HepG2 (cell line): ENCODE measurements around the gene BABAM2. TPM values are rescaled to one million over a fixed set of nuclear protein-coding genes. Genes with fewer than 3 reads are reported as not detected.

Experiments used
- BCL6 ChIP-seq: IDR thresholded peaks from 2 replicates; pipeline ENCODE4 v1.6.1; 2016; ENCODE audit warnings: missing genetic modification reagents, missing compliant biosample characterization
- GLI4 ChIP-seq: sonication (generic); formaldehyde crosslinking; IDR thresholded peaks from 2 replicates; pipeline ENCODE4 v1.5.1; 2020; ENCODE audit warnings: missing genetic modification reagents, mild to moderate bottlenecking, moderate library complexity, borderline replicate concordance
- KDM5A ChIP-seq: fragments of 200-600 bp; sonication (generic); IDR thresholded peaks from 2 replicates; pipeline ENCODE4 v1.7.0; 2018; ENCODE audit warnings: antibody characterized with exemption, mild to moderate bottlenecking, low read length, borderline replicate concordance
- KLF15 ChIP-seq: sonication (generic); formaldehyde crosslinking; IDR thresholded peaks from 2 replicates; pipeline ENCODE4 v1.8.1; 2023; ENCODE audit warnings: borderline replicate concordance, mild to moderate bottlenecking, inconsistent platforms, missing genetic modification reagents, mixed read lengths
- KMT2B ChIP-seq: IDR thresholded peaks from 2 replicates; pipeline ENCODE4 v1.6.1; 2016; ENCODE audit warnings: missing genetic modification reagents, missing compliant biosample characterization
- MAX ChIP-seq: IDR thresholded peaks from 2 replicates; pipeline ENCODE4 v1.6.1; 2012; ENCODE audit warnings: inconsistent platforms
- MYPOP ChIP-seq: sonication (generic); formaldehyde crosslinking; IDR thresholded peaks from 2 replicates; pipeline ENCODE4 v1.8.1; 2023; ENCODE audit warnings: mild to moderate bottlenecking, moderate library complexity, missing genetic modification reagents
- NFYB ChIP-seq: sonication (generic); formaldehyde crosslinking; IDR thresholded peaks from 2 replicates; pipeline ENCODE4 v1.4.0; 2020; ENCODE audit warnings: missing genetic modification reagents
- TBX3 ChIP-seq: fragments of 450-650 bp; IDR thresholded peaks from 2 replicates; pipeline ENCODE4 v1.6.1; 2017; ENCODE audit warnings: antibody characterized with exemption, mild to moderate bottlenecking, inconsistent platforms, borderline replicate concordance
- ZMYM3 ChIP-seq: sonication (generic); formaldehyde crosslinking; IDR thresholded peaks from 2 replicates; pipeline ENCODE4 v1.5.1; 2020; ENCODE audit warnings: mild to moderate bottlenecking, missing genetic modification reagents
- ZNF143 ChIP-seq: sonication (generic); formaldehyde crosslinking; IDR thresholded peaks from 2 replicates; pipeline ENCODE4 v1.4.0; 2020; ENCODE audit warnings: missing genetic modification reagents
- ZNF230 ChIP-seq: sonication (generic); formaldehyde crosslinking; IDR thresholded peaks from 2 replicates; pipeline ENCODE4 v1.4.0; 2020; ENCODE audit warnings: mild to moderate bottlenecking, missing genetic modification reagents
- ZNF501 ChIP-seq: sonication (generic); formaldehyde crosslinking; IDR thresholded peaks from 2 replicates; pipeline ENCODE4 v1.5.1; 2020; ENCODE audit warnings: mild to moderate bottlenecking, moderate library complexity, missing genetic modification reagents
- ZNF713 ChIP-seq: sonication (generic); formaldehyde crosslinking; IDR thresholded peaks from 2 replicates; pipeline ENCODE4 v1.4.0; 2020; ENCODE audit warnings: mild to moderate bottlenecking, missing genetic modification reagents
- polyA plus RNA-seq, 8 experiments: library from polyadenylated mRNA; depleted of rRNA in 3 of 8; stranded (reverse) in 7 of 8; unstranded in 1 of 8; fragments of >200 nt; fragmentation: Illumina TruSeq in 4 of 8; extraction: Trizol in 4 of 8; gene quantifications; 2 replicates each; pipeline versions ENCODE4 v1.2.1 to v1.2.3, GENCODE V29; 2011 to 2016; ENCODE audit warnings: low read depth in 4 of 8, missing spikeins in 1 of 8, mixed read lengths in 1 of 8; ENCODE audit not compliant: insufficient read depth in 1 of 8
- total RNA-seq, 5 experiments: library from RNA; depleted of rRNA; stranded (reverse); fragments of >200 nt; fragmentation: Illumina TruSeq; extraction: Trizol; gene quantifications; 2 replicates each; pipeline ENCODE4 v1.2.3, GENCODE V29; 2016; ENCODE audit warnings: low read depth in 1 of 5
- TF ChIP-seq, protein P1 (sequence below): sonication (generic); formaldehyde crosslinking; IDR thresholded peaks from 2 replicates; pipeline ENCODE4 v1.4.0; 2020; ENCODE audit warnings: missing genetic modification reagents, low read depth, mild to moderate bottlenecking, borderline replicate concordance
- TF ChIP-seq, protein P2 (sequence below): IDR thresholded peaks from 2 replicates; pipeline ENCODE4 v1.6.1; 2016; ENCODE audit warnings: low read depth, missing genetic modification reagents, missing compliant biosample characterization
- TF ChIP-seq, protein P3 (sequence below): sonication (generic); formaldehyde crosslinking; IDR thresholded peaks from 2 replicates; pipeline ENCODE4 v1.8.1; 2023; ENCODE audit warnings: mild to moderate bottlenecking, missing genetic modification reagents, borderline replicate concordance
- TF ChIP-seq, protein P4 (sequence below): sonication (generic); IDR thresholded peaks from 2 replicates; pipeline ENCODE4 v1.6.1; 2016; ENCODE audit warnings: low read depth, borderline replicate concordance

BABAM2 gene
- total and polyA plus RNA-seq, 2 of the 13 experiments (the other 11 are each of a cell fraction or from before 2014, with no cell fraction given), result 24.9 to 28.0 TPM

DNA sequence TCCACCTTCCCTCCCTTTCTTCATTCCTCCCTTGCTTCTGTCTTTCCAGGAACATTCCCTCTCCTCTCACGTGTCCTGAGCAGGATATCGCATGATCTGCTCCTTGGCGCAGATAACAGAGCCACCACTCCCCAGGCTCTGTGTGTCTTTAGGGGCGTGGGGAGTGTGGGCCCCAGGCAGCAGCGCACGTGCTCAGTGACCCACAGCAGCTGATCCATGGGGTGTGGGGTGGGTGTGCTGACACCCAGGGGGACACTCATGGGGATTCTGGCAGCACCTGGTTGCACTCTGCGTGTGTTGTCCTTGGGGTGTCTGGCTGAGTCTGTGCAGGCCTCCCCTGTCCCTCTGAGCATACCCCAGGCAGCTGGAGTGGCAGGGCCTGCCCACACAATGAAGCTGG, 492.2 kb downstream of the BABAM2 start (continued):
- TF ChIP-seq, protein P1, sequence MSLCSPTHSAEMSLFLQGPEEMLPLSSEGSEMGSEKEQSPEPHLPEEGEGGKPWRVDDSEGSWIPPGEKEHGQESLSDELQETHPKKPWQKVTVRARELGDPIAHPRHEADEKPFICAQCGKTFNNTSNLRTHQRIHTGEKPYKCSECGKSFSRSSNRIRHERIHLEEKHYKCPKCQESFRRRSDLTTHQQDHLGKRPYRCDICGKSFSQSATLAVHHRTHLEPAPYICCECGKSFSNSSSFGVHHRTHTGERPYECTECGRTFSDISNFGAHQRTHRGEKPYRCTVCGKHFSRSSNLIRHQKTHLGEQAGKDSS, result no peak
- no peak for TF ChIP-seq NFYB (CRISPR knock-in tag)
- no peak for TF ChIP-seq GLI4 (CRISPR knock-in tag)
- TF ChIP-seq KDM5A, result no peak
- no peak for TF ChIP-seq ZNF143 (CRISPR knock-in tag)
- TF ChIP-seq, protein P2, sequence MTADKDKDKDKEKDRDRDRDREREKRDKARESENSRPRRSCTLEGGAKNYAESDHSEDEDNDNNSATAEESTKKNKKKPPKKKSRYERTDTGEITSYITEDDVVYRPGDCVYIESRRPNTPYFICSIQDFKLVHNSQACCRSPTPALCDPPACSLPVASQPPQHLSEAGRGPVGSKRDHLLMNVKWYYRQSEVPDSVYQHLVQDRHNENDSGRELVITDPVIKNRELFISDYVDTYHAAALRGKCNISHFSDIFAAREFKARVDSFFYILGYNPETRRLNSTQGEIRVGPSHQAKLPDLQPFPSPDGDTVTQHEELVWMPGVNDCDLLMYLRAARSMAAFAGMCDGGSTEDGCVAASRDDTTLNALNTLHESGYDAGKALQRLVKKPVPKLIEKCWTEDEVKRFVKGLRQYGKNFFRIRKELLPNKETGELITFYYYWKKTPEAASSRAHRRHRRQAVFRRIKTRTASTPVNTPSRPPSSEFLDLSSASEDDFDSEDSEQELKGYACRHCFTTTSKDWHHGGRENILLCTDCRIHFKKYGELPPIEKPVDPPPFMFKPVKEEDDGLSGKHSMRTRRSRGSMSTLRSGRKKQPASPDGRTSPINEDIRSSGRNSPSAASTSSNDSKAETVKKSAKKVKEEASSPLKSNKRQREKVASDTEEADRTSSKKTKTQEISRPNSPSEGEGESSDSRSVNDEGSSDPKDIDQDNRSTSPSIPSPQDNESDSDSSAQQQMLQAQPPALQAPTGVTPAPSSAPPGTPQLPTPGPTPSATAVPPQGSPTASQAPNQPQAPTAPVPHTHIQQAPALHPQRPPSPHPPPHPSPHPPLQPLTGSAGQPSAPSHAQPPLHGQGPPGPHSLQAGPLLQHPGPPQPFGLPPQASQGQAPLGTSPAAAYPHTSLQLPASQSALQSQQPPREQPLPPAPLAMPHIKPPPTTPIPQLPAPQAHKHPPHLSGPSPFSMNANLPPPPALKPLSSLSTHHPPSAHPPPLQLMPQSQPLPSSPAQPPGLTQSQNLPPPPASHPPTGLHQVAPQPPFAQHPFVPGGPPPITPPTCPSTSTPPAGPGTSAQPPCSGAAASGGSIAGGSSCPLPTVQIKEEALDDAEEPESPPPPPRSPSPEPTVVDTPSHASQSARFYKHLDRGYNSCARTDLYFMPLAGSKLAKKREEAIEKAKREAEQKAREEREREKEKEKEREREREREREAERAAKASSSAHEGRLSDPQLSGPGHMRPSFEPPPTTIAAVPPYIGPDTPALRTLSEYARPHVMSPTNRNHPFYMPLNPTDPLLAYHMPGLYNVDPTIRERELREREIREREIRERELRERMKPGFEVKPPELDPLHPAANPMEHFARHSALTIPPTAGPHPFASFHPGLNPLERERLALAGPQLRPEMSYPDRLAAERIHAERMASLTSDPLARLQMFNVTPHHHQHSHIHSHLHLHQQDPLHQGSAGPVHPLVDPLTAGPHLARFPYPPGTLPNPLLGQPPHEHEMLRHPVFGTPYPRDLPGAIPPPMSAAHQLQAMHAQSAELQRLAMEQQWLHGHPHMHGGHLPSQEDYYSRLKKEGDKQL, result no peak
- TF ChIP-seq, protein P3, sequence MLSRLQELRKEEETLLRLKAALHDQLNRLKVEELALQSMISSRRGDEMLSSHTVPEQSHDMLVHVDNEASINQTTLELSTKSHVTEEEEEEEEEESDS (CRISPR knock-in tag), result no peak
- TF ChIP-seq ZNF713 (CRISPR knock-in tag), result no peak
- peak; percentile 52 for TF ChIP-seq BCL6
- TF ChIP-seq KMT2B (CRISPR knock-in tag), result no peak
- TF ChIP-seq, protein P4, sequence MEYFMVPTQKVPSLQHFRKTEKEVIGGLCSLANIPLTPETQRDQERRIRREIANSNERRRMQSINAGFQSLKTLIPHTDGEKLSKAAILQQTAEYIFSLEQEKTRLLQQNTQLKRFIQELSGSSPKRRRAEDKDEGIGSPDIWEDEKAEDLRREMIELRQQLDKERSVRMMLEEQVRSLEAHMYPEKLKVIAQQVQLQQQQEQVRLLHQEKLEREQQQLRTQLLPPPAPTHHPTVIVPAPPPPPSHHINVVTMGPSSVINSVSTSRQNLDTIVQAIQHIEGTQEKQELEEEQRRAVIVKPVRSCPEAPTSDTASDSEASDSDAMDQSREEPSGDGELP, result peak; percentile 16; the same call in 1 of the 2 replicates
- no peak for TF ChIP-seq ZNF230 (CRISPR knock-in tag)
- TF ChIP-seq ZMYM3, result no peak
- TF ChIP-seq MAX, result no peak
- no peak for TF ChIP-seq KLF15 (CRISPR knock-in tag)
- TF ChIP-seq MYPOP (CRISPR knock-in tag), result no peak
- no peak for TF ChIP-seq TBX3
- TF ChIP-seq ZNF501 (CRISPR knock-in tag), result no peak
